ENCODE results near the gene DSCAM. TPM values are rescaled to one million over a fixed set of nuclear protein-coding genes. Genes with fewer than 3 reads are reported as not detected.

Gene DSCAM
- polyA plus RNA-seq, 1 experiment: not detected

- Histone ChIP-seq H3K4me3 (ENCODE audit: low read depth, low read length) (no peak overlapping the region), H3K27ac (ENCODE audit: low read depth, low read length) (no peak overlapping the region), H3K9me3 (ENCODE audit: control insufficient read depth, insufficient read depth, low read length) (peaks cover 33% of the 10 kb centered on the region), H3K27me3 (ENCODE audit: control insufficient read depth, insufficient read depth, low read length) (no peaks in the 10 kb centered on the region)
- ChIA-PET CTCF (no interaction called here), POLR2A (no interaction called here)
- TF ChIP-seq, protein P1, sequence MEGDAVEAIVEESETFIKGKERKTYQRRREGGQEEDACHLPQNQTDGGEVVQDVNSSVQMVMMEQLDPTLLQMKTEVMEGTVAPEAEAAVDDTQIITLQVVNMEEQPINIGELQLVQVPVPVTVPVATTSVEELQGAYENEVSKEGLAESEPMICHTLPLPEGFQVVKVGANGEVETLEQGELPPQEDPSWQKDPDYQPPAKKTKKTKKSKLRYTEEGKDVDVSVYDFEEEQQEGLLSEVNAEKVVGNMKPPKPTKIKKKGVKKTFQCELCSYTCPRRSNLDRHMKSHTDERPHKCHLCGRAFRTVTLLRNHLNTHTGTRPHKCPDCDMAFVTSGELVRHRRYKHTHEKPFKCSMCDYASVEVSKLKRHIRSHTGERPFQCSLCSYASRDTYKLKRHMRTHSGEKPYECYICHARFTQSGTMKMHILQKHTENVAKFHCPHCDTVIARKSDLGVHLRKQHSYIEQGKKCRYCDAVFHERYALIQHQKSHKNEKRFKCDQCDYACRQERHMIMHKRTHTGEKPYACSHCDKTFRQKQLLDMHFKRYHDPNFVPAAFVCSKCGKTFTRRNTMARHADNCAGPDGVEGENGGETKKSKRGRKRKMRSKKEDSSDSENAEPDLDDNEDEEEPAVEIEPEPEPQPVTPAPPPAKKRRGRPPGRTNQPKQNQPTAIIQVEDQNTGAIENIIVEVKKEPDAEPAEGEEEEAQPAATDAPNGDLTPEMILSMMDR (IDR thresholded peaks at IDR 0.05; ENCODE audit: low read depth, low read length): no peak
- no peak for DNase-seq (ENCODE audit: low read depth, low spot score)
These were observed 862.5 kb downstream of the DSCAM start for GRCh38 chr21:39984286-39984991.

DNA sequence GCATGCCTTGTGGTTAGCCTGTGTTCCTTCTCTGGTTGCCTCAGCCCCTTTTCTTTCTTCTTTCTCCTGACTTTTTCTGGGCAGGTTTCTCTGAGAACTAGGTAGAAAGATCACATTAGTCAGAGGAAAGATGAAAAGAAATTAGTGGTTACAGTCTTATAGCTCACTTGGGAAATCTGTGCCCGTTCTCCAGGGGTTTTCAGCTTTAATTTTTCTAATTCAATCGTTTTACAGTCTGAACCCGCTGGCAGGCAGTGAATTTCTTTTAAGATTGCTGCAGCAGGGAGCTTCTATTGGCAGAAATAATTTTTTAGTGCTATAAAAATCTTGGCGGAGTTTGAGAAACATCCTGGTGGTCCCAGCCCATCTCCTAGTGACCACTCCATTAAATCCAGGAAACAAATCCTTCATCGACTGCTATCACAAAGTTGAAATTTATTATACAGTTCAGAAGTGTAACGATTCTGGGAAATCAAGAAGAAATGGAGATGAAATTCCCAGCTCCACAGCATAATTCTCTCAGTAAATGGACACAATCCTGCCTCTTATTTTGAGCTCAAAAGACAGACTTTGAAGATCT is 866.6 kb downstream of the DSCAM start:
- DNase-seq (ENCODE audit: low read depth, low spot score): no peak
- H3K4me3 ChIP-seq (ENCODE audit: low read depth, low read length): no peak overlapping the region
- H3K27me3 ChIP-seq (ENCODE audit: control insufficient read depth, insufficient read depth, low read length): no peaks in the 10 kb centered on the region
- CTCF ChIA-PET: no interaction called here
- POLR2A ChIA-PET: no interaction called here
- peaks cover 43% of the 10 kb centered on the region for H3K9me3 ChIP-seq (ENCODE audit: control insufficient read depth, insufficient read depth, low read length)
- TF ChIP-seq, protein P1 (IDR thresholded peaks at IDR 0.05; ENCODE audit: low read depth, low read length): no peak
- H3K27ac ChIP-seq (ENCODE audit: low read depth, low read length): no peak overlapping the region

DNA sequence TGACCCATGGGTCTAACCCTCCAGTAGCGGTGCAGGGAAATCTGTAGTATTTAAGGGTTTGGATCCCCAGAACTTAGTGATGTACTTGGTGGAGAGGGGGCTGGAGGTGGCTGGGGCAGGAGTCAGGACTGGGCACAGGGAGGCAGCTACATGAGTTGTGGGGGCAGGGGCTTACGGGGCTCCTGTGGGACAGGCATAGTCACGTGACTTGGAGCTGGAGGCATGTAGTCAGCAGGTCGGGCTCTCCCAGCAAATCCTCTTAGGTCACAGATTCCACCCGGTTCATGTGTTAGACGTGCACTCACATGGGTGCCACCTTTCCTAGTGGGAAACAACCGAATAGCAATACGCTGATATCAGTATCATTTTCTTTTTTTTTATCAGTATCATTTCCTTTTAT is 867.6 kb downstream of the DSCAM start:
- H3K27ac ChIP-seq (ENCODE audit: low read depth, low read length): no peak overlapping the region
- no peak for DNase-seq (ENCODE audit: low read depth, low spot score)
- no peak overlapping the region for H3K4me3 ChIP-seq (ENCODE audit: low read depth, low read length)
- H3K9me3 ChIP-seq (ENCODE audit: control insufficient read depth, insufficient read depth, low read length): peaks cover 33% of the 10 kb centered on the region
- CTCF ChIA-PET: no interaction called here
- TF ChIP-seq, protein P1 (IDR thresholded peaks at IDR 0.05; ENCODE audit: low read depth, low read length): no peak
- POLR2A ChIA-PET: no interaction called here
- H3K27me3 ChIP-seq (ENCODE audit: control insufficient read depth, insufficient read depth, low read length): no peaks in the 10 kb centered on the region

DNA sequence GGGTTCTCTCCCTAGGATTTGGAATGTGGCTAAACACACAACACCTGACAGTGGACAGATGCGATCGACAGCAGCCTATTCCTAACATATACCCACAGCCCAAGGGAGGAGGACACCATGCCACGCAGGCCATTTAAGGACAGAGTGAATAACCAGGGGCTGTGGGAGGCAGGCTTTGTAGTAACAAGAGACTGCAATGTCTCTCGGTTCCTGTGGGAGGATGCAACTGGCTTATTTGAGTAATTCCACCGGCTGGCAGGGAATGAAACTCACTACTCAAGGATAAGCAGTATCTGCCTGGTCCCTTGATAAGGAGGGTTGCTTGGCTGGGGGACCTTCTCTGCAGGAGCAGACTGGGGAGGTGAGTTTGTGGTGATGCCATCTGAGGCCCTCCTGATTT is 870.2 kb downstream of the DSCAM start:
- Histone ChIP-seq H3K27ac (ENCODE audit: low read depth, low read length) (no peak overlapping the region), H3K27me3 (ENCODE audit: control insufficient read depth, insufficient read depth, low read length) (no peaks in the 10 kb centered on the region), H3K4me3 (ENCODE audit: low read depth, low read length) (no peak overlapping the region), H3K9me3 (ENCODE audit: control insufficient read depth, insufficient read depth, low read length) (peaks cover 38% of the 10 kb centered on the region)
- CTCF ChIA-PET: no interaction called here
- POLR2A ChIA-PET: no interaction called here
- TF ChIP-seq, protein P1 (IDR thresholded peaks at IDR 0.05; ENCODE audit: low read depth, low read length): no peak
- no peak for DNase-seq (ENCODE audit: low read depth, low spot score)

- Histone ChIP-seq H3K27ac (ENCODE audit: low read depth, low read length) (no peak overlapping the region), H3K27me3 (ENCODE audit: control insufficient read depth, insufficient read depth, low read length) (no peaks in the 10 kb centered on the region), H3K9me3 (ENCODE audit: control insufficient read depth, insufficient read depth, low read length) (peaks cover 43% of the 10 kb centered on the region), H3K4me3 (ENCODE audit: low read depth, low read length) (no peak overlapping the region)
- CTCF ChIA-PET: no interaction called here
- DNase-seq (ENCODE audit: low read depth, low spot score): no peak
- POLR2A ChIA-PET: no interaction called here
- TF ChIP-seq, protein P1 (IDR thresholded peaks at IDR 0.05; ENCODE audit: low read depth, low read length): no peak
These were observed 873.8 kb downstream of the DSCAM start for GRCh38 chr21:39972976-39973770.
